ENCODE data around the gene NXNL1.

DNA sequence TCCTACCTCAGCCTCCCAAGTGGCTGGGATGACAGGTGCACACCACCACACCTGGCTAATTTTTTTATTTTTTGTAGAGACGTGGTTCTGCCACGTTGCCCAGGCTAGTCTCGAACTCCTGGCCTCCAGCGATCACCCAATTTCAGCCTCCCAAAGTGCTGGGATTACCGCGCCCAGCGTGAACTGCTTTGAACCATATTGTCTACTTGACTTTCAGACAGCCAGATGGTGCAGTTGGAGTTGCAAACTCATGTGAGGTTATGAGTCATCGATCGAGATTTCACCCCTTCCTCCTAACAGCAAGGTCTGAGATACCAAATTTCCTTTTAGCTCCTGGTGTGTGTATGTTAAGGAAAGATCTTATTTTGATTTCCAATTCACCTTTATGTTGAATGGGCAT, 12.3 kb upstream of the NXNL1 start:
- TF ChIP-seq CTCF (IDR thresholded peaks at IDR 0.05) (no peak), EP300 (IDR thresholded peaks at IDR 0.05) (no peak)
